Psoas muscle (tissue), 8 donors: ENCODE results near the gene DYNC1LI2. TPM values are rescaled to one million over a fixed set of nuclear protein-coding genes. Genes with fewer than 3 reads are reported as not detected.

Experiments used
- ATAC-seq, 4 donors: fragments of 200-7000 bp; cut with Tn5 transposase; one replicate each; pipeline ENCODE4 v1.9.1; 2020; ENCODE audit warnings: moderate library complexity in 3 of 4, mild to moderate bottlenecking in 2 of 4
- DNase-seq, 2 donors: peaks; one replicate each; pipeline ENCODE4 v3.0.0-alpha.2; 2020
- H3K27ac ChIP-seq: fragments of 200-600 bp; one replicate; pipeline ENCODE4 v1.8.0; 2022
- H3K27me3 ChIP-seq, 3 donors: fragments of 200-600 bp in 1 of 3; one replicate each; pipeline versions ENCODE4 v1.6.1 to v1.8.0; 2013 to 2022; ENCODE audit warnings: low read length in 2 of 3, mild to moderate bottlenecking in 2 of 3, moderate library complexity in 1 of 3; ENCODE audit not compliant: insufficient read depth in 3 of 3
- H3K36me3 ChIP-seq, 2 donors: fragments of 200-600 bp in 1 of 2; one replicate each; pipeline versions ENCODE4 v1.6.1 to v1.8.0; 2013 to 2022; ENCODE audit warnings: low read depth in 1 of 2, mild to moderate bottlenecking in 1 of 2, moderate library complexity in 1 of 2; ENCODE audit not compliant: insufficient read depth in 1 of 2
- H3K4me1 ChIP-seq: fragments of 200-600 bp; one replicate; pipeline ENCODE4 v1.8.0; 2022
- H3K4me3 ChIP-seq: fragments of 200-600 bp; one replicate; pipeline ENCODE4 v1.8.0; 2022; ENCODE audit warnings: mild to moderate bottlenecking
- H3K9me3 ChIP-seq: fragments of 200-600 bp; one replicate; pipeline ENCODE4 v1.8.0; 2022
- CTCF ChIP-seq: fragments of 200-600 bp; IDR thresholded peaks from one replicate; pipeline ENCODE4 v1.8.0; 2022; ENCODE audit warnings: antibody characterized with exemption
- WGBS, 3 donors: extraction: QIAGEN DNeasy Blood & Tissue Kit; methylation state at CpG; one replicate each; pipeline versions ENCODE4 v1.1.6 to v1.1.7; 2013; 5-methylcytosine and 5-hydroxymethylcytosine counted together
- intact Hi-C, 2 donors: fragments of 100-400 bp; cut with DNase I; formaldehyde crosslinking; loops; one replicate each; pipeline versions ENCODE4 v1.11.0 to v1.14.2; 2022
- polyA plus RNA-seq, 3 donors: library from polyadenylated mRNA; stranded (reverse); fragments of 200-250 nt; gene quantifications; one replicate each; pipeline ENCODE4 v1.2.3, GENCODE V29; 2013
- total RNA-seq, 4 donors: library from RNA; stranded (reverse); fragmentation: NEBNext Ultra II Directional in 2 of 4; extraction: Animal tissue kit (Norgen Biotek cat#: 25700) in 2 of 4; gene quantifications; one replicate each; pipeline versions ENCODE4 v1.2.1 to v1.2.4, GENCODE V29; 2021 to 2023
- donor health status: healthy with polysubstance abuse.
- donor health status: DM: no; HTN: no; CAD: no; lungs with moderate emphysema.
- donor health status: Bipolar disorder and iron deficiency.
- donor health status: healthy.
- donor health status: DM: yes; HTN: yes; CAD: no.
- donor health status: DM: no; HTN: no; CAD: no.
- donor health status: DM: no; HTN: no; CAD: no.
- donor health status: DM: yes; HTN: yes; CAD: no.

The DYNC1LI2 gene
- total and polyA plus RNA-seq, 7 donors: 30.8 to 76.0 (median 63.5) TPM

GRCh38 chr16:66754819-66755218, 3.4 kb upstream of the DYNC1LI2 start:
- intact Hi-C loops: loop anchor here in 1 of 2 donors (10.0 kb wide), 2 partner anchors 90 to 350 kb away; no protein-coding TSS in a partner anchor
- Histone ChIP-seq H3K4me1 (peaks cover 15% of the 10 kb centered on the region), H3K27ac (no peak overlapping the region), H3K27me3 (no peaks in the 10 kb centered on the region), H3K36me3 (peaks cover 0 to 2% of the 10 kb centered on the region in 2 donors), H3K4me3 (no peak overlapping the region), H3K9me3 (no peaks in the 10 kb centered on the region)
- no peak for TF ChIP-seq CTCF
- no peak for ATAC-seq
- no peak for DNase-seq
- 69 to 77% (median 75%) methylated on average over 3 of the region's 3 CpGs for WGBS, 3 donors

- intact Hi-C loops: loop anchor here in 1 of 2 donors (10.0 kb wide), 2 partner anchors 89 to 349 kb away; no protein-coding TSS in a partner anchor
- H3K27me3 ChIP-seq: no peaks in the 10 kb centered on the region
Measured at GRCh38 chr16:66754211-66754610, 2.8 kb upstream of the DYNC1LI2 start.

DNA sequence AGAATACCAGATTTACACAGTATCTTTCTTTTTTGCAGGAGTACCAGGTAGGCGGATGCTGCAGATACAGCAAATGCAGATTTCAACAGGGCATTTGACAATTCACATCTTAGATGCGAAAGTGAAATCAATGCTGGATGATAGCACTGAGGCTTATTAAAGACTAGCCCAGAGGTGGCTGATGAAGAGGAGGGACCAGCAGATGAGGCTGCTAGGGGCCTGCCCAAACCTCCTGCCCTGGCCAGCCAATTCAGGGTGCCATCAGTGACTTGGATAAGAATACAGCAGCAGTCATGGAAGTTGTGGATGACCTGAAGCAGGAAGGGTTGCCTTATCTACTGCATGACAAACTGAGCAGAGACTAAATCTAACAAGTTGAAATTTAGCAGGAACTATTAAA, 1.5 kb upstream of the DYNC1LI2 start:
- no peak for DNase-seq
- WGBS, 3 donors: 89 to 99% (median 91%) methylated on average over 2 of the region's 2 CpGs
- intact Hi-C loops: loop anchor here in 1 of 2 donors (10.0 kb wide), 2 partner anchors 88 to 348 kb away; no protein-coding TSS in a partner anchor
- H3K4me3 ChIP-seq: no peak overlapping the region
- H3K36me3 ChIP-seq: peaks cover 2 to 18% of the 10 kb centered on the region in 2 donors
- ATAC-seq: no peak
- TF ChIP-seq CTCF: no peak
- no peak overlapping the region for H3K27ac ChIP-seq
- H3K4me1 ChIP-seq: peaks cover 25% of the 10 kb centered on the region
- H3K27me3 ChIP-seq: no peaks in the 10 kb centered on the region
- no peaks in the 10 kb centered on the region for H3K9me3 ChIP-seq

More at GRCh38 chr16:66754211-66754610, 2.8 kb upstream of the DYNC1LI2 start:
- TF ChIP-seq CTCF: no peak
- H3K27ac ChIP-seq: no peak overlapping the region
- ATAC-seq (no peak), DNase-seq (no peak)
- no peaks in the 10 kb centered on the region for H3K9me3 ChIP-seq
- no peak overlapping the region for H3K4me3 ChIP-seq
- WGBS, 3 donors: 96 to 98% (median 97%) methylated on average over 2 of the region's 2 CpGs
- H3K36me3 ChIP-seq: peaks cover 2 to 6% of the 10 kb centered on the region in 2 donors
- peaks cover 21% of the 10 kb centered on the region for H3K4me1 ChIP-seq

- H3K36me3 ChIP-seq: peaks cover 2 to 24% of the 10 kb centered on the region in 2 donors
- H3K27me3 ChIP-seq: no peaks in the 10 kb centered on the region
- peak overlapping the region; percentile 96 for H3K4me3 ChIP-seq
- intact Hi-C loops: loop anchor here in 1 of 2 donors (10.0 kb wide), 2 partner anchors 88 to 348 kb away; no protein-coding TSS in a partner anchor
- H3K9me3 ChIP-seq: no peaks in the 10 kb centered on the region
- ATAC-seq: no peak
- WGBS, 3 donors: 56 to 70% (median 57%) methylated on average over 6 of the region's 6 CpGs
- no peak for TF ChIP-seq CTCF
- peaks cover 25% of the 10 kb centered on the region for H3K4me1 ChIP-seq
- no peak overlapping the region for H3K27ac ChIP-seq
- DNase-seq: no peak
Measured at GRCh38 chr16:66752379-66752778, 970 bp upstream of the DYNC1LI2 start.

DNA sequence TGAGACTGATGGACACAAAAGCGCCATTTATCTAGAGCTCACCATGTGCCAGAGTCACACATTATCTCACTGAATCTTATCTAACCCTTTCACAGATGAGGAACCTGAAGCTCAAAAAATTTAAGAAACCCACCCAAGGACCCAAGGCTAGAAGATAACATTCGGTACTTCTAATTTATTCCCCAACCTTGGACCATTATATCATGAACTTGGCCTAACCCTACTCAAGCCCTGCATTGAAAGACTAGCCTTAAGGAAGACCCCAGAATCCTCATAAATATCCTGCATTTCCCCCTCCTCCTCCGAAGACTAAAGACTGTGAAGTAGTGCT, 548 bp upstream of the DYNC1LI2 start:
- Histone ChIP-seq H3K27ac (peak overlapping the region; percentile 88), H3K4me1 (peaks cover 25% of the 10 kb centered on the region), H3K36me3 (peaks cover 2 to 28% of the 10 kb centered on the region in 2 donors), H3K4me3 (peak overlapping the region; percentile 96), H3K9me3 (no peaks in the 10 kb centered on the region), H3K27me3 (no peaks in the 10 kb centered on the region)
- intact Hi-C loops: loop anchor here in 1 of 2 donors (10.0 kb wide), 2 partner anchors 87 to 347 kb away; no protein-coding TSS in a partner anchor
- DNase-seq (no peak), ATAC-seq (peak in 2 of 4 donors; percentile 5 to 7)
- 31 to 48% (median 33%) methylated on average over 3 of the region's 3 CpGs for WGBS, 3 donors
- no peak for TF ChIP-seq CTCF
